Liver (tissue), 9 donors: ENCODE results near the gene BCR. TPM values are rescaled to one million over a fixed set of nuclear protein-coding genes. Genes with fewer than 3 reads are reported as not detected.

Experiments used
- DNase-seq: peaks from one replicate; pipeline ENCODE4 v3.0.0-alpha.2; 2017; ENCODE audit warnings: low spot score
- H3K27ac ChIP-seq, 2 donors: one replicate each; pipeline ENCODE4 v1.7.0; 2013; ENCODE audit warnings: inconsistent platforms in 2 of 2, low read length in 2 of 2, control low read depth in 1 of 2, low read depth in 1 of 2, mild to moderate bottlenecking in 1 of 2
- H3K27me3 ChIP-seq, 4 donors: one replicate each; pipeline versions ENCODE4 v1.6.1 to v1.7.0; 2013; ENCODE audit warnings: low read length in 3 of 4, inconsistent platforms in 1 of 4, mild to moderate bottlenecking in 1 of 4, moderate library complexity in 1 of 4; ENCODE audit not compliant: control insufficient read depth in 4 of 4, insufficient read depth in 4 of 4
- H3K36me3 ChIP-seq, 4 donors: one replicate each; pipeline versions ENCODE4 v1.6.1 to v1.7.0; 2013; ENCODE audit warnings: low read length in 3 of 4, mild to moderate bottlenecking in 3 of 4, low read depth in 1 of 4, moderate library complexity in 1 of 4; ENCODE audit not compliant: control insufficient read depth in 4 of 4, insufficient read depth in 3 of 4
- H3K4me1 ChIP-seq, 4 donors: one replicate each; pipeline versions ENCODE4 v1.6.1 to v1.7.0; 2013; ENCODE audit warnings: low read length in 3 of 4, mild to moderate bottlenecking in 3 of 4, moderate library complexity in 1 of 4; ENCODE audit not compliant: control insufficient read depth in 4 of 4, insufficient read depth in 4 of 4
- H3K4me3 ChIP-seq, 3 donors: one replicate each; pipeline versions ENCODE4 v1.6.1 to v1.7.0; 2013; ENCODE audit warnings: low read length in 3 of 3, control low read depth in 1 of 3, low read depth in 1 of 3, mild to moderate bottlenecking in 1 of 3
- H3K9ac ChIP-seq, 2 donors: one replicate each; pipeline ENCODE4 v1.7.0; 2013; ENCODE audit warnings: low read length in 2 of 2, mild to moderate bottlenecking in 2 of 2, moderate library complexity in 2 of 2, control low read depth in 1 of 2, low read depth in 1 of 2
- H3K9me3 ChIP-seq, 4 donors: one replicate each; pipeline versions ENCODE4 v1.6.1 to v1.7.0; 2013; ENCODE audit warnings: low read length in 3 of 4; ENCODE audit not compliant: control insufficient read depth in 4 of 4
- ATF3 ChIP-seq: IDR thresholded peaks from 2 replicates; pipeline ENCODE4 v1.6.1; 2016; ENCODE audit warnings: antibody characterized with exemption
- CTCF ChIP-seq: fragments of 150-350 bp; IDR thresholded peaks from 2 replicates; pipeline ENCODE4 v1.5.1; 2017; ENCODE audit warnings: improper control_type of control experiment, low read depth, low read length; ENCODE audit not compliant: missing input control
- EGR1 ChIP-seq, 2 donors: IDR thresholded peaks; 2 replicates each; pipeline ENCODE4 v1.6.1; 2016 to 2018; ENCODE audit warnings: antibody characterized with exemption in 2 of 2, low read depth in 2 of 2
- FOXA1 ChIP-seq: IDR thresholded peaks from 2 replicates; pipeline ENCODE4 v1.6.1; 2016; ENCODE audit warnings: antibody characterized with exemption
- FOXA2 ChIP-seq: IDR thresholded peaks from 2 replicates; pipeline ENCODE4 v1.6.1; 2016; ENCODE audit warnings: antibody characterized with exemption
- GABPA ChIP-seq, 2 donors: IDR thresholded peaks in 1 of 2; conservative IDR thresholded peaks in 1 of 2; 2 replicates each; pipeline ENCODE4 v1.6.1; 2016; ENCODE audit warnings: antibody characterized with exemption in 2 of 2, mild to moderate bottlenecking in 1 of 2, moderate library complexity in 1 of 2
- HNF4A ChIP-seq, 2 donors: conservative IDR thresholded peaks; 2 replicates each; pipeline ENCODE4 v1.6.1; 2016; ENCODE audit warnings: antibody characterized with exemption in 2 of 2, mild to moderate bottlenecking in 2 of 2
- HNF4G ChIP-seq: IDR thresholded peaks from 2 replicates; pipeline ENCODE4 v1.6.1; 2016; ENCODE audit warnings: antibody characterized with exemption
- JUND ChIP-seq, 2 donors: IDR thresholded peaks; 2 replicates each; pipeline ENCODE4 v1.6.1; 2016; ENCODE audit warnings: antibody characterized with exemption in 2 of 2
- MAX ChIP-seq: IDR thresholded peaks from 2 replicates; pipeline ENCODE4 v1.6.1; 2016; ENCODE audit warnings: antibody characterized with exemption
- NR2F2 ChIP-seq: IDR thresholded peaks from 2 replicates; pipeline ENCODE4 v1.6.1; 2016; ENCODE audit warnings: antibody characterized with exemption
- RXRA ChIP-seq, 2 donors: IDR thresholded peaks; 2 replicates each; pipeline ENCODE4 v1.6.1; 2017 to 2018; ENCODE audit warnings: antibody characterized with exemption in 2 of 2, mild to moderate bottlenecking in 1 of 2
- SP1 ChIP-seq: IDR thresholded peaks from 2 replicates; pipeline ENCODE4 v1.6.1; 2018; ENCODE audit warnings: antibody characterized with exemption, mild to moderate bottlenecking
- TAF1 ChIP-seq: conservative IDR thresholded peaks from 2 replicates; pipeline ENCODE4 v1.6.1; 2016; ENCODE audit warnings: antibody characterized with exemption, mild to moderate bottlenecking
- YY1 ChIP-seq: IDR thresholded peaks from 2 replicates; pipeline ENCODE4 v1.6.1; 2016; ENCODE audit warnings: antibody characterized with exemption, mild to moderate bottlenecking
- ZBTB33 ChIP-seq: IDR thresholded peaks from 2 replicates; pipeline ENCODE4 v1.6.1; 2016; ENCODE audit warnings: antibody characterized with exemption
- WGBS: extraction: QIAGEN DNeasy Blood & Tissue Kit; methylation state at CpG from one replicate; pipeline ENCODE4 v1.1.7; 2013; 5-methylcytosine and 5-hydroxymethylcytosine counted together
- polyA plus RNA-seq, 2 donors: library from polyadenylated mRNA; stranded (reverse) in 1 of 2; unstranded in 1 of 2; fragments of 200-250 nt in 1 of 2; fragments of >200 nt in 1 of 2; fragmentation: Nextera tagmentation in 1 of 2; extraction: Ambion mirVana in 1 of 2; gene quantifications; one replicate each; pipeline versions ENCODE4 v1.2.1 to v1.2.3, GENCODE V29; 2013 to 2015
- total RNA-seq, 2 donors: library from RNA; depleted of rRNA; stranded (reverse); fragments of >200 nt; gene quantifications; one replicate each; pipeline ENCODE4 v1.2.3, GENCODE V29; 2014
- donor health status: healthy.
- donor health status: healthy.
- donor health status: healthy.
- donor health status: healthy.
- donor health status: healthy.

BCR gene
- total and polyA plus RNA-seq, 4 donors = 7.4 to 35.6 (median 18.3) TPM

GRCh38 chr22:23287136-23288095 is 107.1 kb downstream of the BCR start:
- Histone ChIP-seq H3K27me3 (no peaks in the 10 kb centered on the region), H3K27ac (no peak overlapping the region), H3K4me3 (no peak overlapping the region), H3K9me3 (no peaks in the 10 kb centered on the region), H3K36me3 (peaks cover 5 to 32% (median 7%) of the 10 kb centered on the region in 4 donors), H3K9ac (no peak overlapping the region), H3K4me1 (peaks cover 0 to 20% (median 10%) of the 10 kb centered on the region in 4 donors)
- TF ChIP-seq FOXA2 = no peak
- no peak for TF ChIP-seq CTCF
- no peak for TF ChIP-seq EGR1 (IDR thresholded peaks at IDR 0.05; ENCODE audit: low read depth in 2 of 2)
- TF ChIP-seq MAX = no peak
- no peak for TF ChIP-seq GABPA (IDR thresholded peaks at IDR 0.05 in 1 of 2, conservative IDR thresholded peaks at IDR 0.05 in 1 of 2)
- TF ChIP-seq RXRA (IDR thresholded peaks at IDR 0.05) = no peak
- DNase-seq = no peak
- WGBS = 96% methylated on average over 21 of the region's 21 CpGs

- Histone ChIP-seq H3K27ac (no peak overlapping the region), H3K9me3 (no peaks in the 10 kb centered on the region), H3K27me3 (no peaks in the 10 kb centered on the region), H3K4me1 (peaks cover 0 to 16% (median 8%) of the 10 kb centered on the region in 4 donors), H3K4me3 (no peak overlapping the region), H3K9ac (no peak overlapping the region), H3K36me3 (peaks cover 8 to 43% (median 17%) of the 10 kb centered on the region in 4 donors)
- 96% methylated on average over 17 of the region's 17 CpGs for WGBS
- DNase-seq = no peak
- TF ChIP-seq ZBTB33 = no peak
- no peak for TF ChIP-seq NR2F2
- no peak for TF ChIP-seq FOXA2
- no peak for TF ChIP-seq ATF3
- TF ChIP-seq MAX = no peak
- TF ChIP-seq FOXA1 = no peak
- TF ChIP-seq HNF4A (conservative IDR thresholded peaks at IDR 0.05) = no peak
- no peak for TF ChIP-seq TAF1
- TF ChIP-seq SP1 = no peak
- TF ChIP-seq HNF4G = no peak
- no peak for TF ChIP-seq YY1
- no peak for TF ChIP-seq JUND (IDR thresholded peaks at IDR 0.05)
- TF ChIP-seq EGR1 (IDR thresholded peaks at IDR 0.05; ENCODE audit: low read depth in 2 of 2) = no peak
Observed at GRCh38 chr22:23288301-23289129, 108.2 kb downstream of the BCR start.
